ENCODE data around the gene DCN.

DCN gene

DNA sequence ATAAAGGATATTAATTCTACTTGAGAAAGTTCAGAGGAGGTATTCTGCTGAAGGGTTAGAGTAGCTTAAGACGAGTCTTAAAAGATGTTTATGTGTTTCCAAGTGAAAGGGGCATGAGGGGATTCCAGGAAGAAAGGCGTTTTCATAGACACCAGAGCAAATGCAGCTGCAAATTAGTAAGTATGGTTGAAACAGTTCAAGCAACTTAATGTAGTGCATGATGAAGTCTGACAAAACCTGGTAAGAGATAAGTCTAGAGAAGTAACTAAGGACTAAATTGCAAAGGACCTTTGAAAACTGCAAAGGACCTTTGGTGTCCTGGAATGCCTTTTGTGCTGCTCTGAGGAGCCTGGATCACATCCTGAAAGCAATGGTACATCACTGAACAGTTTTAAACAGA is 82.8 kb downstream of the DCN start:
- Histone ChIP-seq H3K18ac (ENCODE audit: low read length) (no peak overlapping the region), H4K8ac (ENCODE audit: low read depth, low read length) (no peak overlapping the region), H3K27me3 (ENCODE audit: insufficient read depth, low read length, poor library complexity) (no peaks in the 10 kb centered on the region), H3K4ac (ENCODE audit: low read depth, low read length) (no peak overlapping the region), H2AK5ac (ENCODE audit: low read length) (no peak overlapping the region), H3K56ac (ENCODE audit: low read length) (no peak overlapping the region), H3K4me2 (ENCODE audit: low read length) (no peak overlapping the region), H2BK5ac (ENCODE audit: low read length) (no peak overlapping the region), H3K4me1 (ENCODE audit: control insufficient read depth, low read depth, low read length) (no peaks in the 10 kb centered on the region), H3K27ac (ENCODE audit: low read depth, low read length) (no peak overlapping the region), H3K9ac (ENCODE audit: low read length) (no peak overlapping the region), H3K79me2 (ENCODE audit: control insufficient read depth, insufficient read depth, low read length) (no peaks in the 10 kb centered on the region), H3K4me3 (ENCODE audit: low read length) (no peak overlapping the region), H2BK120ac (ENCODE audit: low read depth, low read length) (no peak overlapping the region), H3K23ac (ENCODE audit: low read length) (no peak overlapping the region), H4K5ac (ENCODE audit: low read length) (no peak overlapping the region), H2BK15ac (replicated peaks; ENCODE audit: low read depth) (no peak overlapping the region), H3K36me3 (ENCODE audit: control insufficient read depth, insufficient read depth, low read length) (no peaks in the 10 kb centered on the region), H3K79me1 (ENCODE audit: low read length) (no peaks in the 10 kb centered on the region)
- DNase-seq: no peak
- WGBS (ENCODE audit: extremely low coverage, insufficient coverage, low lambda C conversion rate): no CpG with 5 or more reads among the region's 2 CpGs

DNA sequence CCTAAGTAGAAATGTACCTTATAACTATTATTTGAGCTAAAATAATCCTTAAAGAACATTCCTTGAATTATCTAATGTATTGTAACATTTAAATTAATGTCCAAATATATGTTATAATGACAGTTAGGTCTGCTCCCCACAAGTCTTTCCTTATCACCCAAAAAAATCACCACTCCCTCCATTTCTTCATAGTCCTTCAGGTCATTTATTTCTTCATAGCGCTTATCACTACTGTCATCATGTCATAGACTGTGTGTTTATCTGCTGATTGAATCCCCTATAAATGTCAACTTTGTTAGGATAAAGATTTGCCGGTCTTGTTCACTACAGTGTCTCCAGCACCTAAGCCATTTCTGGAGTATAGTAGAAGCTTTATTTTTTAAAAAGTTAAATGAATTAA is 83.3 kb downstream of the DCN start:
- 100% methylated on average over 1 of the region's 2 CpGs for WGBS (ENCODE audit: extremely low coverage, insufficient coverage, low lambda C conversion rate)

DNA sequence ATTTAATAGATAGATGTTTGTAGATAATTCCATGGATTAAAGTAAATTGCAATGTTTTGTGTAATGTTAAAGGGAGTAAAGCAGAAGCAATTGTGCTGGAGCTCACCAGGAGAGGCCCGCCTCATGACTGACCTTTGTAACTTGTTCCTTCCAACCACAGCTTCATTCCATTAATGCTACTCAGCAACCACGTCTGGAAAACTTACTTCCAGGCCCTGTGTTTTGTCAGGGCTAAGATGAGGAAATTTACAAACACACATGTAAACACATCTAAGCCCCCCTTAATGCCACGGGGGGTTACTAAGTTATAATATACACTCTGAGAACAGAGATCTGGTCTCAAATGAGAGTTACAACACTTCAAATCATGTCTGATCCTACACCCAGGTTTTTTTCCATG is 83.7 kb downstream of the DCN start:
- Histone ChIP-seq H2BK5ac (ENCODE audit: low read length) (no peak overlapping the region), H3K4ac (ENCODE audit: low read depth, low read length) (no peak overlapping the region), H4K5ac (ENCODE audit: low read length) (no peak overlapping the region), H3K79me2 (ENCODE audit: control insufficient read depth, insufficient read depth, low read length) (no peaks in the 10 kb centered on the region), H3K18ac (ENCODE audit: low read length) (no peak overlapping the region), H3K4me3 (ENCODE audit: low read length) (no peak overlapping the region), H3K4me1 (ENCODE audit: control insufficient read depth, low read depth, low read length) (no peaks in the 10 kb centered on the region), H2BK120ac (ENCODE audit: low read depth, low read length) (no peak overlapping the region), H3K9ac (ENCODE audit: low read length) (no peak overlapping the region), H2AK5ac (ENCODE audit: low read length) (no peak overlapping the region), H4K8ac (ENCODE audit: low read depth, low read length) (no peak overlapping the region), H3K4me2 (ENCODE audit: low read length) (no peak overlapping the region), H2BK15ac (replicated peaks; ENCODE audit: low read depth) (no peak overlapping the region), H3K56ac (ENCODE audit: low read length) (no peak overlapping the region), H3K23ac (ENCODE audit: low read length) (no peak overlapping the region), H3K27me3 (ENCODE audit: insufficient read depth, low read length, poor library complexity) (no peaks in the 10 kb centered on the region), H3K27ac (ENCODE audit: low read depth, low read length) (no peak overlapping the region), H3K79me1 (ENCODE audit: low read length) (no peaks in the 10 kb centered on the region), H3K36me3 (ENCODE audit: control insufficient read depth, insufficient read depth, low read length) (no peaks in the 10 kb centered on the region)
- no peak for DNase-seq
- no CpG with 5 or more reads among the region's 3 CpGs for WGBS (ENCODE audit: extremely low coverage, insufficient coverage, low lambda C conversion rate)

More for the DNA sequence above, 83.3 kb downstream of the DCN start:
- H3K4me1 ChIP-seq (ENCODE audit: control insufficient read depth, low read depth, low read length): no peaks in the 10 kb centered on the region
- DNase-seq: no peak
- H3K27ac ChIP-seq (ENCODE audit: low read depth, low read length): no peak overlapping the region
- H3K18ac ChIP-seq (ENCODE audit: low read length): no peak overlapping the region
- no peak overlapping the region for H2BK120ac ChIP-seq (ENCODE audit: low read depth, low read length)
- H3K23ac ChIP-seq (ENCODE audit: low read length): no peak overlapping the region
- no peak overlapping the region for H3K4me2 ChIP-seq (ENCODE audit: low read length)
- H3K79me1 ChIP-seq (ENCODE audit: low read length): no peaks in the 10 kb centered on the region
- no peak overlapping the region for H3K4me3 ChIP-seq (ENCODE audit: low read length)
- H3K56ac ChIP-seq (ENCODE audit: low read length): no peak overlapping the region
- no peak overlapping the region for H3K4ac ChIP-seq (ENCODE audit: low read depth, low read length)
- no peaks in the 10 kb centered on the region for H3K36me3 ChIP-seq (ENCODE audit: control insufficient read depth, insufficient read depth, low read length)
- H2BK15ac ChIP-seq (replicated peaks; ENCODE audit: low read depth): no peak overlapping the region
- H4K8ac ChIP-seq (ENCODE audit: low read depth, low read length): no peak overlapping the region
- H4K5ac ChIP-seq (ENCODE audit: low read length): no peak overlapping the region
- H2BK5ac ChIP-seq (ENCODE audit: low read length): no peak overlapping the region
- H2AK5ac ChIP-seq (ENCODE audit: low read length): no peak overlapping the region
- no peaks in the 10 kb centered on the region for H3K79me2 ChIP-seq (ENCODE audit: control insufficient read depth, insufficient read depth, low read length)
- H3K27me3 ChIP-seq (ENCODE audit: insufficient read depth, low read length, poor library complexity): no peaks in the 10 kb centered on the region
- H3K9ac ChIP-seq (ENCODE audit: low read length): no peak overlapping the region

DNA sequence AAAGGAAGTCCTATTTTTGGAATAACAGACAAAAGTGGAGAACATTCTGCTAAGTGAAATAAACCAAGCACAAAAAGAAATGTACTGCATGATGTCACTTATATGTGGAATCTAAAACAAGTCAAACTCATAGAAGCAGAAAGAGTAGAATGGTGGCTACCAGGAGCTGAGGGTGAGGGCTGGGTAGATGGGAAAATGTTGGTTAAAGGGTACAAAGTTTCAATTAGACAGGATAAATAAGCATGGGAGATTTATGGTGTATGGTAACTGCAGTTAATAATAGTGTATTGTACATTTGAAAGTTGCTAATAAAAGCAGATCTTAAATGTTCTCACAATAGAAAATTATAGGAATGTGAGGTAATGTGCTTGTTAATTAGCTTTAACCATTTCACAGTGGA is 84.2 kb downstream of the DCN start:
- Histone ChIP-seq H3K79me2 (ENCODE audit: control insufficient read depth, insufficient read depth, low read length) (no peaks in the 10 kb centered on the region), H2AK5ac (ENCODE audit: low read length) (no peak overlapping the region), H3K9ac (ENCODE audit: low read length) (no peak overlapping the region), H3K27me3 (ENCODE audit: insufficient read depth, low read length, poor library complexity) (no peaks in the 10 kb centered on the region), H2BK120ac (ENCODE audit: low read depth, low read length) (no peak overlapping the region), H3K4me3 (ENCODE audit: low read length) (no peak overlapping the region), H3K36me3 (ENCODE audit: control insufficient read depth, insufficient read depth, low read length) (no peaks in the 10 kb centered on the region), H3K18ac (ENCODE audit: low read length) (no peak overlapping the region), H3K23ac (ENCODE audit: low read length) (no peak overlapping the region), H4K5ac (ENCODE audit: low read length) (no peak overlapping the region), H3K56ac (ENCODE audit: low read length) (no peak overlapping the region), H3K79me1 (ENCODE audit: low read length) (no peaks in the 10 kb centered on the region), H4K8ac (ENCODE audit: low read depth, low read length) (no peak overlapping the region), H2BK5ac (ENCODE audit: low read length) (no peak overlapping the region), H2BK15ac (replicated peaks; ENCODE audit: low read depth) (no peak overlapping the region), H3K4me2 (ENCODE audit: low read length) (no peak overlapping the region), H3K4me1 (ENCODE audit: control insufficient read depth, low read depth, low read length) (no peaks in the 10 kb centered on the region), H3K27ac (ENCODE audit: low read depth, low read length) (no peak overlapping the region), H3K4ac (ENCODE audit: low read depth, low read length) (no peak overlapping the region)
- no peak for DNase-seq

DNA sequence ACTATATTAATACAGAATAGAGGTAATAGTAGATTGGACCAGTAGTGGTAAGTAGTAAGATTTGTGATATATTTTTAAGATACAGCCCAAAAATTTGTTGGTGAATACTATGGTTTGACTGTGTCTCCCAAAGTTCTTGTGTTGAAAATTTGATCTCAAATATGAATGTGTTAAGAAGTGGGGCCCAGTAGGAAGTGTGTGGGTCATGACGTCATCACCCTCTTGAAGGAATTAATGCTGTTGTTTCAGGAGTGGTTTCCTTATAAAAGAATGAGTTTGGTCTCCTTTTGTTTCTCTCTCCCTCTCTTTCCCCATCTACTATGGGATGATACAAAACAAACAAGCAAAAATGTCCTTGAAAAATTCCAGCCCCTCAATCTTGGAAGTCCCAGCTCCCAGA is 87.7 kb downstream of the DCN start:
- Histone ChIP-seq H3K4ac (ENCODE audit: low read depth, low read length) (no peak overlapping the region), H3K79me2 (ENCODE audit: control insufficient read depth, insufficient read depth, low read length) (no peaks in the 10 kb centered on the region), H3K4me1 (ENCODE audit: control insufficient read depth, low read depth, low read length) (no peaks in the 10 kb centered on the region), H3K27me3 (ENCODE audit: insufficient read depth, low read length, poor library complexity) (no peaks in the 10 kb centered on the region), H3K79me1 (ENCODE audit: low read length) (no peaks in the 10 kb centered on the region), H2BK120ac (ENCODE audit: low read depth, low read length) (no peak overlapping the region), H4K5ac (ENCODE audit: low read length) (no peak overlapping the region), H3K27ac (ENCODE audit: low read depth, low read length) (no peak overlapping the region), H3K4me3 (ENCODE audit: low read length) (no peak overlapping the region), H3K4me2 (ENCODE audit: low read length) (no peak overlapping the region), H3K23ac (ENCODE audit: low read length) (no peak overlapping the region), H3K18ac (ENCODE audit: low read length) (no peak overlapping the region), H2AK5ac (ENCODE audit: low read length) (no peak overlapping the region), H3K36me3 (ENCODE audit: control insufficient read depth, insufficient read depth, low read length) (no peaks in the 10 kb centered on the region), H2BK5ac (ENCODE audit: low read length) (no peak overlapping the region), H3K56ac (ENCODE audit: low read length) (no peak overlapping the region), H3K9ac (ENCODE audit: low read length) (no peak overlapping the region), H4K8ac (ENCODE audit: low read depth, low read length) (no peak overlapping the region), H2BK15ac (replicated peaks; ENCODE audit: low read depth) (no peak overlapping the region)
- DNase-seq: no peak
- no CpG with 5 or more reads among the region's 1 CpG for WGBS (ENCODE audit: extremely low coverage, insufficient coverage, low lambda C conversion rate)

DNA sequence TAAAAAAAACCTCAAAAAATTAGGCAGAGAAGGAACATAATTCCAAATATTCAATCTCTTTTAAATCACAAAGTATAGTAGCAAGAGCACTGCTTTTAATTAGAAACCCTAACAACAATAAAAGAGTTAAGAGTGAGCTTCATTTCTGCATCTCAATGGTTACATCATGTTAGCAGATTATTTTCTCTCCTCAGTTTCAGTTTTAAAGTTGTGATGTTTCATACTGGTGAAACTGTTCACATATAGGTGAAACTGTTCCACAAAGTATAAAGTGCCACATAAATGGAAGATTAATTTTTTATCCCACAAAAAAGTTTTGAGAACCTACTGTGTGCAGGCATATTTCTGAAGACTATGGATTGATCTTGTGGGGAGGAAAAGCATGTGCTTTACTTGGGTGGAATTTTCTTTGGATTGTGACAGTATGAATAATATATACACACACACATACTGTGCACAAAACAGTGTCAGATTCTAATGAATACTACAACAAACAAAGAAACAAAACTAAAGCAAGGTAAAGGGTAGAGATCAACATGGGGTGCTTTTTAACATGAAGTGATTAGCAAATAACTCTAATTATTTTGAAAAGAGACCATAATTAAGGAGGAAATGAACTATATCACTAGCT is 88.5 kb downstream of the DCN start:
- no peak overlapping the region for H3K9ac ChIP-seq (ENCODE audit: low read length)
- no peak overlapping the region for H2BK120ac ChIP-seq (ENCODE audit: low read depth, low read length)
- H2BK15ac ChIP-seq (replicated peaks; ENCODE audit: low read depth): no peak overlapping the region
- no peak overlapping the region for H3K4me3 ChIP-seq (ENCODE audit: low read length)
- H3K4me1 ChIP-seq (ENCODE audit: control insufficient read depth, low read depth, low read length): no peaks in the 10 kb centered on the region
- DNase-seq: no peak
- no peaks in the 10 kb centered on the region for H3K36me3 ChIP-seq (ENCODE audit: control insufficient read depth, insufficient read depth, low read length)
- H2BK5ac ChIP-seq (ENCODE audit: low read length): no peak overlapping the region
- H3K18ac ChIP-seq (ENCODE audit: low read length): no peak overlapping the region
- no peak overlapping the region for H3K23ac ChIP-seq (ENCODE audit: low read length)
- no peak overlapping the region for H4K5ac ChIP-seq (ENCODE audit: low read length)
- no peak overlapping the region for H3K4me2 ChIP-seq (ENCODE audit: low read length)
- no peak overlapping the region for H3K56ac ChIP-seq (ENCODE audit: low read length)
- H4K8ac ChIP-seq (ENCODE audit: low read depth, low read length): no peak overlapping the region
- H3K27me3 ChIP-seq (ENCODE audit: insufficient read depth, low read length, poor library complexity): no peaks in the 10 kb centered on the region
- no peaks in the 10 kb centered on the region for H3K79me1 ChIP-seq (ENCODE audit: low read length)
- H3K4ac ChIP-seq (ENCODE audit: low read depth, low read length): no peak overlapping the region
- no peak overlapping the region for H2AK5ac ChIP-seq (ENCODE audit: low read length)
- H3K27ac ChIP-seq (ENCODE audit: low read depth, low read length): no peak overlapping the region
- no peaks in the 10 kb centered on the region for H3K79me2 ChIP-seq (ENCODE audit: control insufficient read depth, insufficient read depth, low read length)
